Measurements from ENCODE around the gene RTCA. TPM values are rescaled to one million over a fixed set of nuclear protein-coding genes. Genes with fewer than 3 reads are reported as not detected.
"Not testable (repeated sequence)": the region's sequence is repeated elsewhere in the genome, so short reads cannot be mapped to it uniquely, and the experiment has no call there.

RTCA gene
- total RNA-seq, 1 donor from 2014 or later, result 38.1 TPM

DNA sequence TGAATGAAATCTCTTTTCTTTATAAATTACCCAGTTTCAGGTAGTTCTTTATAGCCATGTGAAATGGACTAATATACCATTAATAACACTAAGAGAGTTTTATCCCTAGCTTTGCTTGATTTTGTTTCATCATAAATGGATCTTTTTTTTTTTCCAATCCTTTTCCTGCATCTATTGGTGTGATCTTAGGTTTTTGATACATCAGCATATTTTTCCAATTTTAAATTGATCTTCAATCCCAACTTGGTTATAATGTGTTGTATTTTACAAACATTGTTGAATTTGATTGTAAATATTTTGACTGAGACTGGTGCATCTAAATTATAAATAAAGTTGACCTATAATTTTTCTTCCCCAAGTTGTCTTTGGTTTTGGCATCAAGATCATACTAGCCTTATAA, 4.3 kb upstream of the RTCA start:
- no peak for DNase-seq (ENCODE audit: low spot score)

- DNase-seq (ENCODE audit: low spot score), result not testable (repeated sequence)
Observed at GRCh38 chr1:100264081-100264480, 1.9 kb upstream of the RTCA start.

DNA sequence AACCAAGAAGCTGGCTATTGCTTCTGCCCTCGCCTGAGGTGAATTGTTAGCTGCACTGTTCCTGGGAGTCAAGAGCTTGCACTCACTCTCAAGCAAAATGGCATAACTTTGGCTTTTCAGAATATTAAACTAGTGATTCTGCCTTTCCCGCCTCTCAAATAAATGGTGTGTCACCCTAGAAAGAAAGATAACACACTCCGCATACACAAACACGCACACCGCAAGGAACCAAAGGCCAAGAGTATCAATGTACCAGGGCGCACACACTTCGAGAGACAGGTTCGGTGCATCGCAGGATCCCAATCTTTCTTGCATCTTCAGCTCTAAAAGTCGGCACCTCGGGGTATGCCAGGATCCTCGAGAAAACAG, 470 bp upstream of the RTCA start:
- no peak for DNase-seq (ENCODE audit: low spot score)

- no peak for DNase-seq (ENCODE audit: low spot score)
Observed at GRCh38 chr1:100266741-100267140, 725 bp downstream of the RTCA start.

DNA sequence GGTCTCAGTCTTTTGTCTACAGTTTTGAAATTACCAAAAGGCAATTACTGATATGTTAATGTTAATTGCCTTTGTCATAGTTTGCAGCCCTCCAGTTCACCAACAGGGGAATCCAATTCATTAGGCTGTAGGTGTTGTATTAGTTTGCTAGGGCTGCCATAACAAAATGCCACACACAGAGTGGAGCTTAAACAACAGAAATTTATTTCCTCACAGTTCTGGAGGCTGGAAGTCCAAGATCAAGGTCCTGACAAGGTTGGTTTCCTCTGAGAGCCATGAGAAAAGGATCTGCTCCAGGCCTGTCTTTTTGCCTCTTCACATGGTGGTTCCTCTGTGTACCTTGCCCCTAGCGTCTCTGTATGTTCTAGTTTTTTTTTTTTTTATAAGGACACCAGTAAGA, 1.3 kb downstream of the RTCA start:
- DNase-seq (ENCODE audit: low spot score), result no peak

GRCh38 chr1:100268202-100268601, 2.2 kb downstream of the RTCA start:
- DNase-seq (ENCODE audit: low spot score), result no peak

DNA sequence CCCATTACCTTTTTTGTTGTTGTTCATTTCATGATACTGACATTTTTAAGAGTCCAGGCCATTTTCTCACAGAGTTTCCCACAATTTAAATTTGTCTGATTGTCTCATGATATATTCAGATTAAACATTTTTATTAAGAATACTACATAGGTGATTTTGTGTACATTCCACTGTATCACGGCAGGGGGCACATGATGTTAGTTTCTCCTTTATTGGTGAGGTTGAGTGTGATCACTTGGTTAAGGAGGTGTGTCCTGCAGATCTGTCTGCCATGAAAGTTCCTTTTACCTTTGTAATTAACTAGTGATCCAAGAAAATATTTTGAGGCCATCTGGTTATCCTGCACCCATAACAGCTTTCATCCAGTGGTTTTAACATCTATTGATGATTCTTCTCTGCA, 11.8 kb downstream of the RTCA start:
- no peak for DNase-seq (ENCODE audit: low spot score)

DNA sequence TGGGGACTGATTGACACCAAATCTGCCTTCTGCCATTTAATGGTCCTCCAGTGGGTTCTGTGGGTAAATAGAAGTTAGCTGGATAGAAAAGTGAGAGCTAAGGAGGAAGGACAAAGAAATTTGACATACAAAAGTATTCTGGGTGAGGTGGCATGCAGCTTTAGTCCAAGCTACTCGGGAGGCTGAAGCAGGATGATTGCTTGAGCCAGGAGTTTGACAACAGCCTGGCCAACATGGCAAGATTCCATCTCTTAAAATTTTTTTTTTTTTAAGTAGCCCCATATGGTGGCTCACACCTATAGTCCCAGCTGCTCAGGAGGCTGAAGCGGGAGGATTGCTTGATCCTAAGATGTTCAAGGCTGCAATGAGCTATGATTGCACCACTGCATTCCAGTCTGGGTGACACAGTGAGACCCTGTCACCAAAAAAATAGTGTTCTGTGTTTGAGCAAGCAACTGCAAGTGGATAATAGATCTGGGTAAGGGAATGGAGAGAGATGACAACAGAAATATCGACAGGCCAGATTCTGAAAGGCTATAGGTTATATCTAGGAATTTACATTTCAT, 13.4 kb downstream of the RTCA start:
- no peak for DNase-seq (ENCODE audit: low spot score)

DNA sequence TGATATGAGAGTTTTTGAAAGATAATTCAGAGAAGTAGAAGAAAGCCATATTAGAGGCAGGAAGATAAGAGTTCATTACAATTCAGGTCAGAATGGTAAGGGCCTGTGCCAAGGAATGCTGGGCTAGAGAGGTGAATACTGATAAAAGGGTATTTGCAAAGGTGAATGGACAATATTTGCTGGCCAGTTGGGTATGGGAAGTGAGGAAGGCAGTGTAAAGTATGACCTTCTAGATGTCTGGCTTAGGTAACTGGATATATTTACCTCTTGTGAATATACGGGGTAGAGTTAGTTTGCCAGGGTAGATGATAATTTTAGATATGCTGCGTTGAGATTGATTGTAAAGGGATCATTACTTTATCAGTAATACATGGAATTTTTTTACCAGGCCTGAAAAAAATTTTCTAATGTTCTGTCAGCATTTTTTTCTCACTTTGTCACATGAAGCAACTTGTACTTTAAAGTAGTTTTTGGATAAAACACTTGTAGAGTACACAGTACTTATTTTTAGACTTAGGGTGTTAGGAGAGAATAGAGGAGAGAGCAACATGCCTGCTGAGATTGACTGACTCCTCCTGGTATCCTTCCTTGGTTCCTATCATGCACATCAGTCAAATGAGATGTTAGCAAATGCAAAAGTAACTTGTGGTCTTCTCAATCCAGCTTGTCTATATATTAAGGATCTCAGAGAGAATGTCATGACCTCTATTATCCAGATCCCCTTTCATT, 14.1 kb downstream of the RTCA start:
- no peak for DNase-seq (ENCODE audit: low spot score)

DNA sequence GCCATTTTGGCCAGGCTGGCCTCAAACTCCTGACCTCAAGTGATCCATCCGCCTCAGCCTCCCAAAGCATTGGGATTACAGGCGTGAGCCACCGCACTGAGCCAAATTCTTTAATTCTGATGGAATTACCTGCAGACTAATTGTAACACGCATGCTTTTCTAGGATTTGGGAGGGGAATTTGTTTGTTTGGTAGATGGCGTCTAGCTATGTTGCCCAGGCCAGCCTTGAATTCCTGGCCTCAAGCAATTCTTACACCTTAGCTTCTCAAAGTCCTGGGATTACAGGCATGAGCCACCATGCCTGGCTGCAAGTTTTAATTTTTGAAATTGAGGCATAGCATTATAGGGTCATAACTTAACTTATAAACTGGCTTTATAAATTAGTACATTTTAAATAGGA, 18.6 kb downstream of the RTCA start:
- no peak for DNase-seq (ENCODE audit: low spot score)

GRCh38 chr1:100287162-100287561, 21.1 kb downstream of the RTCA start:
- no peak for DNase-seq (ENCODE audit: low spot score)

GRCh38 chr1:100290291-100290690, 24.3 kb downstream of the RTCA start:
- DNase-seq (ENCODE audit: low spot score), result no peak

DNA sequence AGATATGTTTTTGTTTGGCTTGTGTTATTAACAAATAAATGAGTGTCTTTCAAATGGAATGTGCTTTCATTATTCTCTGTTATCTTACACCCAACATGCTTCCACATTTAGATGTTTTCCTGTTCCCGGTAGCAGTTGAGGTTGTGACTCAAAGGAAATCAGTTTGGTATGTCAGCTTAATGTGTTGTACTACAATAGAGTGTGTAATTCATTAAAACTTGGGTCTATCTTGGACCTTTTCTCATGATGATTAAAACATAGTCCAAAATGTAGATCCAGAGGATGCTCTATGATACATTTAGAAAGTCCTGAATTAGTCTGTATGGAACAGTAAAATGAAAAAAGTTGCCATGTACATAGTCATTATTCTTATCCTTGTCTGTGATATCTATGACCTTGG, 26.7 kb downstream of the RTCA start:
- no peak for DNase-seq (ENCODE audit: low spot score)

DNA sequence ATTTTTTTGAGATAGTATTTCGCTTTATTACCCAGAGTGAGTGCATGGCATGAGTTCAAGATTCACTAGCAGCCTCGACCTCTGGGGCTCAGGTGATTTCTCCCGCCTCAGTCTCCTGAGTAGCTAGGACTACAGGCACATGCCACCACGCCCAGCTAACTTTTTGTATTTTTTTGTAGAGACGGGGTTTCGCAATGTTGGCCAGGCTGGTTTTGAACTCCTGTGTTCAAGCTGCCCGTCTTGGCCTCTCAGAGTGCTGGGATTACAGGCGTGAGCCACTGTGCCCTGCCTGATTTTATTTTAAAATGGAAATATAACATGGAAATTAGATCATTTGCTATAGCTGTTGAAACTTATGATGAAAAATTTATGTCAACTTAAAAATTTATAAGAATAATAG, 30.1 kb downstream of the RTCA start:
- DNase-seq (ENCODE audit: low spot score), result no peak

GRCh38 chr1:100296997-100297396, 31.0 kb downstream of the RTCA start:
- DNase-seq (ENCODE audit: low spot score), result not testable (repeated sequence)

DNA sequence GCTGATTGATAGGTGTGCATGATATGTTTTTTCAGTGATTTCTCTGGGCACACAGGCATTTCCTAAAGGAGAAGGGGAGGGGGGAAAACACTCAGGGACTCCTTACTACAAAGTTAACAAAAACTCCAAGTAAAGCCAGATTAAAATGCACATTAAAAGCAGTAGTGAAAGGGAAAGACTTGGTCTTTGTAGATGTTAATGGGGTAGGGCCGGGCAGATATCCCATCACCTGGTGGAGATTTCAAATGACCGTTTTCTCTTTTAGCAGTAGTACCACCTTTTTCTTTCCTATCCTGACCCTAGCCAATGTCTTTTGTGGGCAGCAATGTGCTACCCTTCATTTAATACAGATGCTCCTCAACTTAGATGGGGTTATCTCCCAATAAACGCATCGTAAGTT, 32.5 kb downstream of the RTCA start:
- no peak for DNase-seq (ENCODE audit: low spot score)

GRCh38 chr1:100299521-100300222, 33.7 kb downstream of the RTCA start:
- no peak for DNase-seq (ENCODE audit: low spot score)

- DNase-seq (ENCODE audit: low spot score), result no peak
Observed at GRCh38 chr1:100300691-100301090, 34.7 kb downstream of the RTCA start.

DNA sequence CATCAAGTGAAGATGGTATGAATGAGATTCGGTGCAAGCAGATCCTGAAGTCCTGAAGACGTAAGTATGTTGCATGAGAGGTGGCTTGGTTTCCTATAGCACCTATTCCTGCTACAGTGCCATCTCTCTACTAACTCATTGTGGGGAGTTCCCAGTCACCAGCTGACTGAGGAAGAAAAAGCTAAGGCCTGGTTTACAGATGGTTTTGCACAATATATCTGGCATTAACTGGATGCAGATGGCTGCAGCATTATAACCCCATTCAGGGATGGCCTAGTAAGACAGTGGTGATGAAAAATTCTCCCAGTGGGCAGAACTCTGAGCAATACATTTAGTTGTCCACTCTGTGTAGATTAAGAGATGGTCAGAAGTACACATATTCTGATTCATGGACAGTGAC, 36.7 kb downstream of the RTCA start:
- DNase-seq (ENCODE audit: low spot score), result no peak

DNA sequence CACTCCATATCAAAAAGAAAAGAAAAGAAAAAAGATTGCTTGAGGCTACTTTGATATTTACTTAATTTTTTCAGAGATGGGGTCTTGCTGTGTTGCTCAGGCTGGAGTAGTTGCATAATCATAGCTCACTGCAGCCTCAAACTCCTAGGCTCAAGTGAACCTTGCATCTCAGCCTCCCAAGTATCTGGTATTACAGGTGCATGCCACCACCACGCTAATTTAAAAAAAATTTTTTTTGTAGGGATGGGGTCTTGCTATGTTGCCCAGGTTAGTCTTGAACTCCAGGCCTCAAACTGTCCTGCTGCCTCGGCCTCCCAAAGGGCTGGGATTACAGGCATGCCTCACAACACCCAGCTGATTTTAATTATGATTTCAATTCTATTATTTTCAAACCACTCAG, 38.2 kb downstream of the RTCA start:
- DNase-seq (ENCODE audit: low spot score), result no peak

DNA sequence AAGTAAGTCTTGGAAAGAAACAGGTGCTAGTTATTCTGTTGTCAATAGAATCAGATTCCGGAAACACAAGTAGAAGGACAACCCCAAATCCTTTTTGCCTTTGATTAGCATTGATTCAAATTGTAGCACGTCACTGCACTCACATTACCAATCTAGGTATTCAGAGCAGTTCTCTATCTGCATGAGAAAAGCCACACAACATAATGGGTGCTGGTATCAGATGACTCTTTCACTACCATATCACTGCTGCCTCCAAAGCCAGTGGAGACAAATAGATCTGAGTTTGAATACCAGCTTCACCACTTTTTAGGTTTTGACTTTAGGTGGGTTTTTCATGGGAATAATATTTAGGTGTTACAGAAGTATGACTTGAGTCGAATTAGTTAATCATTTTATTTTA, 38.9 kb downstream of the RTCA start:
- DNase-seq (ENCODE audit: low spot score), result no peak

- DNase-seq (ENCODE audit: low spot score), result no peak
Observed at GRCh38 chr1:100305954-100306353, 39.9 kb downstream of the RTCA start.

DNA sequence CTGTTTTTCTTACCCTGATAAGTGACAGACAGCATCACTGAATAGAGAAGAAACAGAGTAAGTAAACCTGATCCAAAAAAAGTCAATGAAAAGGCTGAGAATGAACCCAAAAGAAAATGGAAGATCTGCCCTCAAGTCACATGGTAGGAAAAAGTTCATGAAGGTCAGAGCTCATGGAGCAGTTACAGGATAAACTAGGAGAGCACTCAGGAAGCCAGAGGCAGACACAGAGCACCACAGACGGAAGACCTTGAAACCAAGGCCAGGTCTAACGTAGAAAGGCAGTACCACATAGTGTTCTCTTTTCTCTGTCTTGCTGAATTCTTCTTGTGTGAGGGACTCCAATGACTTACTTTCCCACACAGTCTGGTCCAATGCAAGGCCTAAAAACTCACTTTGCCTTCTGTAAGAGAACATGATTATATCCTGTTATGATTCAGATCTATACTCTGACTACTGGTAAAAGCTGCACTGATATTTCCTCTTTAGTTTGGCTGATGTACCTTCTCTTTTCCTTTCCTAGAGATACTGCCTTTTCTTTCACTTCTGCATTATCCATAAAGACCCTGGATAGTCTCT, 40.8 kb downstream of the RTCA start:
- no peak for DNase-seq (ENCODE audit: low spot score)

Data from mucosa of gallbladder (tissue), 1 donor.